ENCODE results near the gene TBC1D16.

Gene TBC1D16, protein sequence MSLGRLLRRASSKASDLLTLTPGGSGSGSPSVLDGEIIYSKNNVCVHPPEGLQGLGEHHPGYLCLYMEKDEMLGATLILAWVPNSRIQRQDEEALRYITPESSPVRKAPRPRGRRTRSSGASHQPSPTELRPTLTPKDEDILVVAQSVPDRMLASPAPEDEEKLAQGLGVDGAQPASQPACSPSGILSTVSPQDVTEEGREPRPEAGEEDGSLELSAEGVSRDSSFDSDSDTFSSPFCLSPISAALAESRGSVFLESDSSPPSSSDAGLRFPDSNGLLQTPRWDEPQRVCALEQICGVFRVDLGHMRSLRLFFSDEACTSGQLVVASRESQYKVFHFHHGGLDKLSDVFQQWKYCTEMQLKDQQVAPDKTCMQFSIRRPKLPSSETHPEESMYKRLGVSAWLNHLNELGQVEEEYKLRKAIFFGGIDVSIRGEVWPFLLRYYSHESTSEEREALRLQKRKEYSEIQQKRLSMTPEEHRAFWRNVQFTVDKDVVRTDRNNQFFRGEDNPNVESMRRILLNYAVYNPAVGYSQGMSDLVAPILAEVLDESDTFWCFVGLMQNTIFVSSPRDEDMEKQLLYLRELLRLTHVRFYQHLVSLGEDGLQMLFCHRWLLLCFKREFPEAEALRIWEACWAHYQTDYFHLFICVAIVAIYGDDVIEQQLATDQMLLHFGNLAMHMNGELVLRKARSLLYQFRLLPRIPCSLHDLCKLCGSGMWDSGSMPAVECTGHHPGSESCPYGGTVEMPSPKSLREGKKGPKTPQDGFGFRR

DNA sequence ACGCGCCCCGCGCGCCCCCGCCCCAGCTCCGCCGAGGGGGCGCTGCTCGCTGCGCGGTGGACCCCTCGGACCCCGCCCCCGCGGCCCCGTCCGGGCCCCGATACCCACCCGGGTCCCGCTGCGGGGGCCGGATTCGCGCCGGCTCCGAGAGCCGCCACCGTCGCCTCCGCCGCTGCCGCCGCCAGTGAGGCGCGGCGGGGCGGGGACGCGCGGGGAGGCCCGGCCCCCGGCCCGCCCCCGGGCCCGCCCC lies at the start of gene TBC1D16:
TBC1D16 (minus strand) TSS at position 186 of the 250 bp plus-strand sequence. CDS start 22,325 bp downstream, outside the sequence.
- no peaks in the 10 kb centered on the region for H3K36me3 ChIP-seq (ENCODE audit: insufficient read depth)
- H2AFZ ChIP-seq (ENCODE audit: low read depth), result peak within 1 kb of the TSS; percentile 97
- H3K27ac ChIP-seq, result peak within 1 kb of the TSS; percentile 54
- no peak within 1 kb of the TSS for H3K4me3 ChIP-seq (IDR thresholded peaks at IDR 0.05; ENCODE audit: insufficient read depth, low read depth, low read length)
- H3K79me2 ChIP-seq (ENCODE audit: insufficient read depth, low read depth), result no peaks in the 10 kb centered on the region
- peak within 1 kb of the TSS; percentile 100 for H3K4me2 ChIP-seq
- peaks cover 8% of the 10 kb centered on the region; the same call in 1 of the 2 replicates for H3K27me3 ChIP-seq (ENCODE audit: insufficient read depth, low read depth)
- no peaks in the 10 kb centered on the region for H4K20me1 ChIP-seq (ENCODE audit: insufficient read depth)
- peaks cover 22% of the 10 kb centered on the region for H3K4me1 ChIP-seq (ENCODE audit: low read depth, poor library complexity, severe bottlenecking)
- H3K9ac ChIP-seq, result peak within 1 kb of the TSS; percentile 75
- TF ChIP-seq, protein P1, sequence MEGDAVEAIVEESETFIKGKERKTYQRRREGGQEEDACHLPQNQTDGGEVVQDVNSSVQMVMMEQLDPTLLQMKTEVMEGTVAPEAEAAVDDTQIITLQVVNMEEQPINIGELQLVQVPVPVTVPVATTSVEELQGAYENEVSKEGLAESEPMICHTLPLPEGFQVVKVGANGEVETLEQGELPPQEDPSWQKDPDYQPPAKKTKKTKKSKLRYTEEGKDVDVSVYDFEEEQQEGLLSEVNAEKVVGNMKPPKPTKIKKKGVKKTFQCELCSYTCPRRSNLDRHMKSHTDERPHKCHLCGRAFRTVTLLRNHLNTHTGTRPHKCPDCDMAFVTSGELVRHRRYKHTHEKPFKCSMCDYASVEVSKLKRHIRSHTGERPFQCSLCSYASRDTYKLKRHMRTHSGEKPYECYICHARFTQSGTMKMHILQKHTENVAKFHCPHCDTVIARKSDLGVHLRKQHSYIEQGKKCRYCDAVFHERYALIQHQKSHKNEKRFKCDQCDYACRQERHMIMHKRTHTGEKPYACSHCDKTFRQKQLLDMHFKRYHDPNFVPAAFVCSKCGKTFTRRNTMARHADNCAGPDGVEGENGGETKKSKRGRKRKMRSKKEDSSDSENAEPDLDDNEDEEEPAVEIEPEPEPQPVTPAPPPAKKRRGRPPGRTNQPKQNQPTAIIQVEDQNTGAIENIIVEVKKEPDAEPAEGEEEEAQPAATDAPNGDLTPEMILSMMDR (conservative IDR thresholded peaks at IDR 0.05; ENCODE audit: low read depth, low read length), result no peak

DNA sequence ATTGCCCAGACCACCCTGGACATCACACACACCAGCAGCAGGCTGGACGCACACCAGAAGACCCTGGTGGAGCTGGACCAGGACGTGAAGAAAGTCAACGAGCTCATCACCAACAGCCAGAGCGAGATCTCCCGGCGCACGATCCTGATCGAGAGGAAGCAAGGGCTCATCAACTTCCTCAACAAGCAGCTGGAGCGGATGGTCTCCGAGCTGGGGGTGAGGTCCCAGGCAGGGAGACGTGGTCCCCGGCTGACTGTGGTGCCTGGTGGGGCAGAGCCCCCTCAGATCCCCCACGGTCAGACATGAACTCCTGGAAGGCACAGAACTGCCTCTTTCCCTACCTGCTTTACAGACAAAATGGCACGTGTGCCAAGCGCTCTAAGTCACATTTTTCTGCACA lies 49.1 kb upstream of the TBC1D16 start:
- Histone ChIP-seq H3K36me3 (ENCODE audit: insufficient read depth) (no peaks in the 10 kb centered on the region), H3K79me2 (ENCODE audit: insufficient read depth, low read depth) (no peaks in the 10 kb centered on the region), H3K4me1 (ENCODE audit: low read depth, poor library complexity, severe bottlenecking) (no peaks in the 10 kb centered on the region), H3K9ac (no peak overlapping the region), H3K27ac (no peak overlapping the region), H3K27me3 (ENCODE audit: insufficient read depth, low read depth) (peaks cover 56% of the 10 kb centered on the region), H3K4me3 (IDR thresholded peaks at IDR 0.05; ENCODE audit: insufficient read depth, low read depth, low read length) (no peak overlapping the region), H4K20me1 (ENCODE audit: insufficient read depth) (no peaks in the 10 kb centered on the region), H3K4me2 (no peak overlapping the region), H2AFZ (ENCODE audit: low read depth) (no peak overlapping the region)
- TF ChIP-seq, protein P1 (conservative IDR thresholded peaks at IDR 0.05; ENCODE audit: low read depth, low read length), result no peak

DNA sequence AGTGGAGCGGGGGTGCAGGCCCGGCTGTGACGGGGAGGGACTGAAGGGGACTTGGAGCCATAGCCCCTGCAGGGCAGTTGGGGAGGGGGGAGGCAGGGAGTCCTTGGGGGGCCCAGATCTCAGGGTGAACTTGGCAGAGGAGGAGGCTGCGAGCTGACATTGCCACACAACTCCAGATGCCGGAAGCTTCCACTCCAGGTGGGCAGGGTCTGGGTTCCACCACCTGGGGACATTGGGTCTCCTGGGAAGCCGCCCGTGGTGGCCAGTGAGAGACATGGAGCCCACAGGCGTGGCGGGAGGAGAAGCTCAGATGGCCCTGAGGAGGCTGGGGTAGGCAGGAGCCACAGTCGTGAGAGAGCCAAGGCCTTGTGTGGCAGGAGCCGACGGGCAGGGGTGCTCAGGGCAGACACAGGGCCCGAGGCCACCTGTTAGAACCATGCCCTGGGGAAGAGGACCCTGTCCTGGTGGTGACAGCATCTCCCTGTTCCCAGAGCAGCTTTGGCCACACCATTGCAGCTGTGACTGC lies 47.5 kb upstream of the TBC1D16 start:
- peaks cover 43% of the 10 kb centered on the region for H3K27me3 ChIP-seq (ENCODE audit: insufficient read depth, low read depth)
- TF ChIP-seq, protein P1 (conservative IDR thresholded peaks at IDR 0.05; ENCODE audit: low read depth, low read length), result no peak
- H3K79me2 ChIP-seq (ENCODE audit: insufficient read depth, low read depth), result no peaks in the 10 kb centered on the region
- no peaks in the 10 kb centered on the region for H3K4me1 ChIP-seq (ENCODE audit: low read depth, poor library complexity, severe bottlenecking)
- H3K27ac ChIP-seq, result no peak overlapping the region
- no peak overlapping the region for H3K9ac ChIP-seq
- no peaks in the 10 kb centered on the region for H3K36me3 ChIP-seq (ENCODE audit: insufficient read depth)
- H3K4me2 ChIP-seq, result peak overlapping the region; percentile 47
- H4K20me1 ChIP-seq (ENCODE audit: insufficient read depth), result no peaks in the 10 kb centered on the region
- H3K4me3 ChIP-seq (IDR thresholded peaks at IDR 0.05; ENCODE audit: insufficient read depth, low read depth, low read length), result no peak overlapping the region
- peak overlapping the region; percentile 66; the same call in 1 of the 2 replicates for H2AFZ ChIP-seq (ENCODE audit: low read depth)

DNA sequence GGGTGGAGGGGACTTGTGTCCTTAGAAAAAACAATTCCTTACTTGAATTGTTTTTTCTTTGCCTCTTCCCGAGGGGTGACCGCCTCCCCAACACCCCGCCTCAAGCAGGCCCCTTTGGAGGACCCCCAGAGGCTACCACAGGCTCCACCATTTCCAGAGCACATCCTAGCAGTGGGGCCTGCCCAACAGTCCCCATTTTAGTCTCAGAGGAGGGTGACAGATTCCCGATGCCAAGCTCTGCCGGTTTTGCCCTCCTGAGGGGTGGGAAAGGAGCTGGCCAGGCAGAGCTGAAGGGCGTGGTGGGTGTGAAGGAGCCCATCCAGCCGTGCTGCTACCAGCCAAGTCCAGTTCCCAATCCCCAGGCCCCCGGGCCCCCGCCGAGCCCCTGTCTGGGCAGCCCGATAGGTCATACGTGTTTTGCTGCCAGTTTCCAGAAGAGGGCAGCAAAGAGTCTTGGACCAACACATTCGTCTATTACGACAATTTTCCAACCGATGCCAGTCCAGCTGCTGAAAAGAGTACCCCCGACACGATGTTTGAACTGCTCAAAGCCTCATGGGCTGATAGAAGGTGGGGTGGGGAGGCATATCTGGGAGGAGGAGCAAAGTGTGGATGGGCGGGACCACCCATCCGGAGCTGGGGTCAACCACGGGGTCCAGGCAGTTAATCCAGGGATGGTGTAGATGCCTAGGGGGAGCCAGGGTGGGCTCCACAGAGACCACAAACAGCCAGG lies 46.9 kb upstream of the TBC1D16 start:
- no peaks in the 10 kb centered on the region for H3K4me1 ChIP-seq (ENCODE audit: low read depth, poor library complexity, severe bottlenecking)
- no peak overlapping the region for H3K9ac ChIP-seq
- no peak overlapping the region for H3K27ac ChIP-seq
- peak overlapping the region; percentile 66 for H2AFZ ChIP-seq (ENCODE audit: low read depth)
- no peak overlapping the region for H3K4me3 ChIP-seq (IDR thresholded peaks at IDR 0.05; ENCODE audit: insufficient read depth, low read depth, low read length)
- TF ChIP-seq, protein P1 (conservative IDR thresholded peaks at IDR 0.05; ENCODE audit: low read depth, low read length), result peak; percentile 91
- H3K4me2 ChIP-seq, result peak overlapping the region; percentile 47
- no peaks in the 10 kb centered on the region for H4K20me1 ChIP-seq (ENCODE audit: insufficient read depth)
- no peaks in the 10 kb centered on the region for H3K36me3 ChIP-seq (ENCODE audit: insufficient read depth)
- H3K79me2 ChIP-seq (ENCODE audit: insufficient read depth, low read depth), result no peaks in the 10 kb centered on the region
- H3K27me3 ChIP-seq (ENCODE audit: insufficient read depth, low read depth), result peaks cover 36% of the 10 kb centered on the region

Data from KMS-11 (cell line).